Effector memory CD8-positive, alpha-beta T cell (primary cell): Measurements from ENCODE around the gene NPPC.

Experiments
- ATAC-seq: fragments of 150-1000 bp; cut with Tn5 transposase; replicated peaks from 2 replicates; pipeline ENCODE4 v1.10.0; 2021; ENCODE audit warnings: mild to moderate bottlenecking, moderate library complexity
- DNase-seq, 3 experiments: peaks; one replicate each; pipeline ENCODE4 v3.0.0; 2021
- H3K27ac Mint-ChIP-seq, 2 donors: one replicate each; pipeline ENCODE4 v1.8.0; 2022; ENCODE audit warnings: mild to moderate bottlenecking in 2 of 2, mixed read lengths in 2 of 2, moderate library complexity in 2 of 2
- H3K27me3 Mint-ChIP-seq, 2 donors: one replicate each; pipeline ENCODE4 v1.8.0; 2022; ENCODE audit warnings: mixed read lengths in 2 of 2
- H3K36me3 Mint-ChIP-seq: one replicate; pipeline ENCODE4 v1.8.0; 2022; ENCODE audit warnings: mild to moderate bottlenecking, moderate library complexity, mixed read lengths; ENCODE audit not compliant: insufficient read depth
- H3K4me1 Mint-ChIP-seq, 2 donors: one replicate each; pipeline ENCODE4 v1.8.0; 2022; ENCODE audit warnings: low read depth in 2 of 2, mixed read lengths in 2 of 2
- H3K4me3 Mint-ChIP-seq, 2 donors: one replicate each; pipeline ENCODE4 v1.8.0; 2022; ENCODE audit warnings: mild to moderate bottlenecking in 2 of 2, mixed read lengths in 2 of 2, moderate library complexity in 2 of 2
- H3K9me3 Mint-ChIP-seq, 2 donors: one replicate each; pipeline ENCODE4 v1.8.0; 2022; ENCODE audit warnings: mixed read lengths in 2 of 2
- total RNA-seq, 9 experiments: gene quantifications; one replicate each; lab custom pipeline; 2026; lab: John Stamatoyannopoulos, UW

Gene NPPC
- total RNA-seq = 0 to 0.38 (median 0.06) reads per million in 9 experiments

DNA sequence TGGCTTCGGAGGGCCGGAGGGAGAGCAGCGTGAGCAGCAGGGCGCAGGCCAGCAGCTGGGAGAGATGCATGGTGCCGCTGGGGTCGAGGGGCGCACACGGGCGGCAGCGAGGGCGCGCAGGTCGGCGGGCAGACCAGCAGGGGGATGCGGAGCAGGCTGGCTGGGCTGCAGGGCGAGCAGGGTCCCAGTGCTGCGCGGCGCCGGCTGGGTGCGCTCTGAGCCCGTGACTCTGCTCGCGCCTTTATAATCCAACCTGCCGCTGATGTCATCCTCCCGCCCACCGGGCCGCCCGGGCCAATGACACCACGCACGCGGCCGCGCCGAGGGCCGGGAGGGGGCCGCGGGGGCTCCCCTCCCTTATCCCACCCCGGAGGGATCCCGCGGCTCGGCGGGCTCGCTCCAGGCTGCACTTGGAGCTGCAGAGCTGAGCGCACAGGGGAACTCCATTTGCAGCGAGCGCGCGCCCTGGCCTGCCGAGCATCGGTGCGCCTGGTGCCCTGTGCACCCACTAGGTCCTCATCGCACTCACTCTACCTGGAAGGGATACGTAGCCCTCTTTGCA is at the start of gene NPPC:
Gene NPPC (minus strand): TSS at position 217 of the 562 bp plus-strand sequence. CDS start 147 bp downstream, at position 70.
- H3K27ac Mint-ChIP-seq = no peak within 1 kb of the TSS
- no peaks in the 10 kb centered on the region for H3K36me3 Mint-ChIP-seq
- H3K9me3 Mint-ChIP-seq = no peaks in the 10 kb centered on the region
- peak within 1 kb of the TSS; percentile 59 to 60 for H3K4me3 Mint-ChIP-seq
- H3K4me1 Mint-ChIP-seq = peaks cover 4 to 12% of the 10 kb centered on the region in 2 donors
- H3K27me3 Mint-ChIP-seq = peaks cover 72 to 81% of the 10 kb centered on the region in 2 donors
- ATAC-seq (peak; percentile 52), DNase-seq (no peak)

- ATAC-seq = no peak
- DNase-seq = no peak
- H3K4me3 Mint-ChIP-seq = no peak overlapping the region
Observed at GRCh38 chr2:231975001-231975400, 48.8 kb upstream of the NPPC start.

DNA sequence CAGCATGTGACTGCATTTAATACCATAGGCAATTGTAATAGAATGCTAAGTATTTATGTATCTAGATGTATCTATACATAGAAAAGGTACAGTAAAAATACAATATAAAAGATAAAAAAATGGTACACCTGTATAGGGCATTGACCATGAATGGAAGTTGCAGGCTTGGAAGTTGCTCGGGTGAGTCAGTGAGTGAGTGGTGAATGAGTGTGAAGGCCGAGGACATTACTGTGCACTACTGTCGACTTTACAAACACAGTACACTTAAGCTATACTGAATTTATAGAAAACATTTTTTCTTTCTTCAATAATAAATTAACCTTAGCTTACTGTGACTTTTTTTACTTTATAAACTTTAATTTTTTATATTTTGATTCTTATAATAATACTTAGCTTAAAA is 44.3 kb upstream of the NPPC start:
- peaks cover 8% of the 10 kb centered on the region for H3K36me3 Mint-ChIP-seq
- H3K4me3 Mint-ChIP-seq = no peak overlapping the region
- ATAC-seq = no peak
- H3K27ac Mint-ChIP-seq = no peak overlapping the region
- no peak for DNase-seq
- H3K27me3 Mint-ChIP-seq = no peaks in the 10 kb centered on the region
- peaks cover 13 to 15% of the 10 kb centered on the region in 2 donors for H3K4me1 Mint-ChIP-seq
- H3K9me3 Mint-ChIP-seq = no peaks in the 10 kb centered on the region

More at GRCh38 chr2:231975001-231975400, 48.8 kb upstream of the NPPC start:
- peaks cover 3 to 17% of the 10 kb centered on the region in 2 donors for H3K4me1 Mint-ChIP-seq
- peaks cover 9% of the 10 kb centered on the region for H3K36me3 Mint-ChIP-seq
- no peaks in the 10 kb centered on the region for H3K27me3 Mint-ChIP-seq
- H3K9me3 Mint-ChIP-seq = no peaks in the 10 kb centered on the region
- no peak overlapping the region for H3K27ac Mint-ChIP-seq

DNA sequence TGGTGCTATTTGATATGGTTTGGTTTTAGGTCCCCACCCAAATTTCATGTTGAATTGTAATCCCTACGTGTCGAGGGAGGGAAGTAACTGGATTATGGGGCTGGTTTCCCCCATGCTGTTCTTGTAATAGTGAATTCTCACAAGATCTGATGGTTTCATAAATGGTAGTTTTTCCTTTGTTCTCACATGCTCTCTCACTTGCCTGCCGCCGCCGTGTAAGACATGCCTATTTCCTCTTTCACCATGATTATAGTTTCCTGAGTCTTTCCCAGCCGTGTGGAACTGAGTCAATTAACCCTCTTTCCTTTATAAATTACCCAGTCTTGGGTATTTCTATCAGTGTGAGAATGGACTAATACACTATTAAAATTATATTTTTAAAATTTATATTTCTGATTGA is 42.6 kb upstream of the NPPC start:
- Mint-ChIP-seq H3K4me3 (no peak overlapping the region), H3K36me3 (peaks cover 5% of the 10 kb centered on the region), H3K27me3 (no peaks in the 10 kb centered on the region), H3K9me3 (no peaks in the 10 kb centered on the region), H3K27ac (no peak overlapping the region), H3K4me1 (peaks cover 21 to 24% of the 10 kb centered on the region in 2 donors)
- no peak for ATAC-seq
- DNase-seq = no peak

DNA sequence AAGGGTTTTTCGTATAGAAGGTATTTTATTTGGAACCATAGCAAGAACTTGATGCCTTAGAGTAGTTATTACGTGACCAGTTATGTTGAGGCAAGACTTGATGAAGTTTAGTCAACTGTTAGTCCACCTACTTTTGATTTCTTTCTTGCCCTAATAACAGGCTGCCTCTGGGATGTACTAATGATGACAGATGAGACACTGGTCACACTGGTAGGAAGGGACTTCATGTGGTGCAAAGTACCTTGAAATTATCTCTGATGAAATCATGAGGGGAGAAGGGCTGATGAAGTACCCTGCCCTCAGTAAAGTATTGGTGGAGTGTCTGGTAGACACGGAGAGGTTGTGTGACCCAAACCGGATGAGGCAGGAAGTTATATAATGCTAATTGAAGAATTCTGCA is 40.7 kb upstream of the NPPC start:
- no peak for DNase-seq
- Mint-ChIP-seq H3K4me3 (no peak overlapping the region), H3K27me3 (no peaks in the 10 kb centered on the region), H3K9me3 (no peaks in the 10 kb centered on the region), H3K36me3 (peaks cover 20% of the 10 kb centered on the region), H3K27ac (peak overlapping the region in 1 of 2 donors; percentile 52), H3K4me1 (peaks cover 36% of the 10 kb centered on the region in 2 donors)
- no peak for ATAC-seq

DNA sequence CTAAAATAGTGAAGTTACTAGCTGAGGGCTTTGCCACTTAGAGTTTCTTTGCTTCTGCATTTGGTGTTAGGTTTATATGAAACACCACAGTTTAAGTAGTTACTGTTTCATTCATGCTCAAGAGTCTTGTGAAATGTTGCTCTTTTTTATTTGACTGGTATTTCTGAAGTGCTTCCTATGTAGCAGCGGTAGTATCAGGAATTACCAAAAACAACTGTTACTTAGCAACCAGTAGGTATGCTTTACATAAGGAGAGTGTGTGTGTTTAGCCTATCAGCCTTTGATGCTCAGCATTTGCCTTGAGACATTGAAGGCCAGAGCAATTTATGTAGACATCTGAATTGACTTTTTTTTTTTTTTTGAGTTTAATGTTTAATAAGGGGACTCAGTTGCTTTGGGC is 38.9 kb upstream of the NPPC start:
- peaks cover 0 to 5% of the 10 kb centered on the region in 2 donors for H3K9me3 Mint-ChIP-seq
- ATAC-seq (no peak), DNase-seq (no peak)
- no peaks in the 10 kb centered on the region for H3K27me3 Mint-ChIP-seq
- H3K36me3 Mint-ChIP-seq = peaks cover 26% of the 10 kb centered on the region
- no peak overlapping the region for H3K27ac Mint-ChIP-seq
- H3K4me1 Mint-ChIP-seq = peaks cover 43 to 44% of the 10 kb centered on the region in 2 donors
- H3K4me3 Mint-ChIP-seq = no peak overlapping the region

- Mint-ChIP-seq H3K27me3 (peaks cover under 1 to 2% of the 10 kb centered on the region in 2 donors), H3K36me3 (peaks cover 26% of the 10 kb centered on the region), H3K27ac (peak within 1 kb of the TSS; percentile 93 to 95), H3K4me3 (peak within 1 kb of the TSS; percentile 80 to 96), H3K9me3 (peaks cover 0 to 5% of the 10 kb centered on the region in 2 donors), H3K4me1 (peaks cover 32 to 34% of the 10 kb centered on the region in 2 donors)
- ATAC-seq = peak; percentile 96
- peak; percentile 67 to 74 (median 71) for DNase-seq
Observed at GRCh38 chr2:231961349-231962166, 35.4 kb upstream of the NPPC start, which contains the start of gene DIS3L2. DIS3L2 (plus strand) TSS chr2:231961713; CDS start chr2:232014928, 53,215 bp downstream.

DNA sequence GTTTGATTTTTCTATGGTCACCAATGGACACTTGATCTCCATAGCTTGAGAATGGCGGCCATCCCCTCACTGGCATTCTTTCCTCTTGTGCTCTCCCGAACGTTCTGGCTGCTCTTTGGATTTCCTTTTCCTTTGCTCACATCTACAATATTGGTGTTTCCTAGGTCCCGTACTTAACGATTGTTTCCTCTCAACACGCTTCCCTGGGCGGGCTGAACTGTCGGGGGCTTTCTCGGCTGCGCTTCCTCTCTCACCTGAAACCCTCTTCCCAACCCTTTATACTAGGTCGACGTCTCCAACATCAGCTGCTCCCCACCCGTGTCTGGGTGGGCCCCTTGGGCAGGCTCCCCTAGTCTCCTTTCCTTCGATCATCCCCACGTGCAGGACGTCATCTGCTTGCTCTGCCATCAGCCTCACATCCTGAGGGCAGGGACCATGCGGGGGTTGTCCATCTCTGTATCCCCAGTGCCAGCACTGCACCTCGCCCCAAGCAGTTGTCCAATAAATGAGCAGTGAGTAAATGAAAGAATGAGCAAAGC is 34.7 kb upstream of the NPPC start:
- Mint-ChIP-seq H3K27ac (peak overlapping the region; percentile 93 to 95), H3K27me3 (peaks cover 7 to 9% of the 10 kb centered on the region in 2 donors), H3K4me3 (peak overlapping the region; percentile 80 to 96), H3K4me1 (peaks cover 28 to 34% of the 10 kb centered on the region in 2 donors), H3K9me3 (peaks cover 0 to 5% of the 10 kb centered on the region in 2 donors), H3K36me3 (peaks cover 26% of the 10 kb centered on the region)
- no peak for DNase-seq
- ATAC-seq = no peak

DNA sequence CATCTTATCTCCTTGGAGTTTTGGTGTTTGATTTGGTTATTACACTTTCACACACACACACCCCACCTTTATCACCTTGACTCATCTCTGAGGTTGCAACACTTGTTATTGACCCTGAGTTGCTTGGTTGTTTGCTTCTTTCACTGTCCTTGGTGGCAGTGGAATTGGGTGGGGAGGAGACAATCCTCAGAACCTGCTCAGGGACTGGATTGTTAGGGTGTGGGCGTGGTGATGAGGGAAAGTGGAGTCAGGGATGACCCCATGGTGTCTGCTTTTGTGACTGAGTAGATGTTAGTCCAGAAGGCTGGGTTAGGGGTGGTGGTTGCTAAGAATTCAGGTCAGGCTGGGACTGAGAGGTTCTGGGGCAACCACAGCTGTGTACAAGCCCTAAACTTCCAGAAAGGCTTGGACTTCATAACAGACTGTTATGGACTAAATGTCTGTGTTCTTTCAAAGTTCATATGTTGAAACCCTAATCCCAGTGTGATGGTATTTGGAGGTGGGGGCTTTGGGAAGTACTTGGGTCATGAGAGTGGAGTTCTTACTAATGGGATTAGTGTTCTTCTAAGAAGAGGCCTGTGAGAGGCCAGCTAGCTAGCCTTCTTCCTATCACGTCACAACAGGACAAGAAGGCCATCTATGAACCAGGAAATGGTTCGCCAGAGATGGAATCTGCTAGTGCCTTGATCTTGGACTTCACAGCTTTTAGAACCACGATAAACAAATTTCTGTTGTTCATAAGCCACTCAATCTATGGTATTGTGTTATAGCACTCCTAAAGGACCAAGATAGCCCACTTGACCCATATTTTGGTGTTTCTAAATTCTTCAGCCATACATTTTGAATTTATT is 31.9 kb upstream of the NPPC start:
- Mint-ChIP-seq H3K27ac (no peak overlapping the region), H3K36me3 (peaks cover 20% of the 10 kb centered on the region), H3K9me3 (peaks cover 0 to 5% of the 10 kb centered on the region in 2 donors), H3K4me3 (no peak overlapping the region), H3K4me1 (peaks cover 16 to 21% of the 10 kb centered on the region in 2 donors), H3K27me3 (peaks cover 13 to 24% of the 10 kb centered on the region in 2 donors)
- no peak for DNase-seq
- no peak for ATAC-seq

DNA sequence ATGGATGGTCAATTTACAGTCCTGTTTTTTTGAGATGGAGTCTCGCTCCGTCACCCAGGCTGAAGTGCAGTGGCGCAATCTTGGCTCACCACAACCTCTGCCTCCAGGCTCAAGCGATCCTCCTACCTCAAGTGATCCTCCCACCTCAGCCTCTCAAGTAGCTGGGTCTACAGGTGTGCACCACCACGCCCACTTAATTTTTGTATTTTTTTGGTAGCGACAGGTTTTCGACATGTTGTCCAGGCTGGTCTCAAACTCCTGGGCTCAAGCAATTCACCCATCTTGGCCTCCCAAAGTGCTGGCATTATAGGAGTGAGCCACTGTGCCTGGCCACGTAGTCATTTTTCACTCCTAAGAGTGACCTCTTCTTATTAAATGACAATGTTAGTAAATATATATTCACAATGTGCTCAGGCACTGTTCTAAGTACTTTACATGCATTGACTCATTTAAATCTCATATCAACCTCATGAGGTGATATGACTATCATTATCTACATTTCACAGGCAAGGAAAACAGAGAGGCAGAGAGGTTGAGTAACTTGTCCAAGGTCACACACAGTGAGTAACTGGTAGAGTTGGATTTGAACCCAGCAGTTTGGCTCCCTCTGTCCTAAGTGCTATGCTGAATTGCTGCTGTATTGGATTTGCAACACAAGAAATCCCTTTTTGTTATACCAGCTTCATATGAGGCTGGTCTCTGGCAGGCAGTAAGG is 29.7 kb upstream of the NPPC start:
- Mint-ChIP-seq H3K27ac (no peak overlapping the region), H3K4me1 (peaks cover 3 to 4% of the 10 kb centered on the region in 2 donors), H3K27me3 (peaks cover 24 to 33% of the 10 kb centered on the region in 2 donors), H3K9me3 (peaks cover 0 to 3% of the 10 kb centered on the region in 2 donors), H3K36me3 (peaks cover 2% of the 10 kb centered on the region), H3K4me3 (no peak overlapping the region)
- no peak for DNase-seq
- no peak for ATAC-seq

GRCh38 chr2:231951452-231952035 is 25.3 kb upstream of the NPPC start:
- H3K27ac Mint-ChIP-seq = no peak overlapping the region
- ATAC-seq (no peak), DNase-seq (no peak)
- H3K27me3 Mint-ChIP-seq = peaks cover 28 to 36% of the 10 kb centered on the region in 2 donors
- no peaks in the 10 kb centered on the region for H3K9me3 Mint-ChIP-seq
- no peaks in the 10 kb centered on the region for H3K36me3 Mint-ChIP-seq
- no peaks in the 10 kb centered on the region for H3K4me1 Mint-ChIP-seq
- H3K4me3 Mint-ChIP-seq = no peak overlapping the region

DNA sequence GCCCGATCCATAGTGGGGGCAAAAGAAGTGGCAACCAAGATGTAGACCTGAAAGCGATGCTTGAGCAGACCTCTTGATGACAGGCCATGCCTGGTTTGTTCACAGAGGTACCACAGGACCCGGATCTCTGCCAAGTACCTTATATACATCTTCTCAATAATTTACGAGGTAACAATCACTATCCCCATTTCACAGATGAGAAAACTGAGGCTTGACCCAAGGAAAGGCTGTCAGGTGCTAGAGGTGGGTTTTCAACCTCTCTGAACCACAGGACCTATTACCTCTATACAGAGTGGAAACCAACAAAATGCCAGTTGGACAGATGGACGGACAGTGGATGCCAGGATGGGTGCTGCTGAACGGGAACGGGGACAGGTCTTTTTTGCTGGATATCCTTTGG is 21.5 kb upstream of the NPPC start:
- Mint-ChIP-seq H3K4me1 (no peaks in the 10 kb centered on the region), H3K9me3 (no peaks in the 10 kb centered on the region), H3K36me3 (no peaks in the 10 kb centered on the region), H3K27ac (no peak overlapping the region), H3K27me3 (peaks cover 24 to 28% of the 10 kb centered on the region in 2 donors), H3K4me3 (no peak overlapping the region)
- ATAC-seq = no peak
- no peak for DNase-seq
